CD4-positive, alpha-beta T cell treated with Interleukin-21 for 1 hour (primary cell): ENCODE data around the gene USP49.
"Not testable (repeated sequence)": the region's sequence is repeated elsewhere in the genome, so short reads cannot be mapped to it uniquely, and the experiment has no call there.

Experiments
- DNase-seq: peaks from one replicate; pipeline ENCODE4 v3.0.0-alpha.2; 2020

USP49 gene

GRCh38 chr6:41871691-41872090 lies 23.5 kb downstream of the USP49 start:
- DNase-seq: no peak

DNA sequence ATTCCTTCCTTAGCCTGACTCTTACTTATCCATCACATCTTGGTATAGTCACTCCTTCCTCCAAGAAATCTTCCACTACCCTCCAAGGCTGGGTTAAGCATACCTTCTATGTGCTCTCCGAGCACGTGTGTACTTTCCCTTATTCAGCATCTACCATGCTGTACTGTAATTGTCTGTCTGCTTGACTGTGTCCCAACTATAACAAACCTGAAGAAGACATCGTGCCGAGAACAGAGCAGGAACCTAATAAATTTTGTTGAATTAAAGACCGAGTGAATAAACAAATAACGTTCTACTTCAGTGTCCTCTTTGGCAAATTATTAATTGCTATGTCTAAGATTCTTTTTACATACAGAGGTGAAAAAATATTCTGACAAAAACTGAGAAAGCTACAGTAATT lies 35.8 kb downstream of the USP49 start:
- DNase-seq: no peak

DNA sequence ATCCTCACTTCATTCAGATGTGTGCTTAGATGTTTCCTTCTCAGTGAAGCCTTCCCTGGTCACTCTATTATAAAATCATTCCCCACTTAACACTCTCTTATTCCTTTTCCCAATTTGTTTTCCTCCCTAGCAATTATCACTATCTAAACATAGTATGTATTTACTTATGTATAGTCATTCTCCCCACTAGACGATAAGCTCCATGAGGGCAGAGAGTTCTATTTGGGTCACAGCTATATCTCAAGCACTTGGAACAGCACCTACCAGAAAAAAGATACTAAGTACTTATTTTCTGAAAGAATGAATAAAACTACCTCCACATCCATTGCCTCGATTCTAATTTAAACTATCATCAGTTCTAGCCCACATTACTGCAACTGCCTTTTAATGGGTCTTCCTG lies 36.5 kb downstream of the USP49 start:
- DNase-seq: no peak

GRCh38 chr6:41850861-41851260 lies 44.3 kb downstream of the USP49 start:
- no peak for DNase-seq

DNA sequence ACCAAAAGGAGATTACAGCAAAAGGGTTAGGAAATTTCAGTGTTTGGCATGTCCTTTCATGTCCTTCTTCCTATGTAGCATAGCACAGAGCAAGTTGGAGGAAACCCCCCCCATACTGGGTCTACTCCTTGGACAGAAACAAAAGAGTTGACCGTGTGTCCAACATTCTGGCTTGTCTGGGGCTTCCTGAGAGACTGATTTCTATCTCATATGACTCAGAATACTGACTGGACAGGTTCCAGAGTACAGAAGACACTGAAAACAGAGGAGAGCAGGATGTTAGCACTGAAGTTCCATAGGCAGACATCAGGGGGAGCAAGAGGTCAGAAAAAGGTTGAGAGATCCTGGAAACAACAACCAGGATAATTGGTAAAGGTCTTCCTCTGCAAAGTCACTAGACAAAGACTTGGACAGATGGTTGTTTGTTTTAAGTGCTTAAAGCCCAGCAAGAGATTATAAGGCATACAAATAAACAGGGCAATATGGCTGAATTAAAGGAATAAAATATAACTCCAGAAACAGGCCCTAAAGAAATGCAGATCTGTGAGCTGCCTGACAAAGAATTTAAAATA lies 48.4 kb downstream of the USP49 start:
- DNase-seq: peak; percentile 67

- DNase-seq: no peak
These were observed 52.0 kb downstream of the USP49 start for GRCh38 chr6:41843178-41843577.

DNA sequence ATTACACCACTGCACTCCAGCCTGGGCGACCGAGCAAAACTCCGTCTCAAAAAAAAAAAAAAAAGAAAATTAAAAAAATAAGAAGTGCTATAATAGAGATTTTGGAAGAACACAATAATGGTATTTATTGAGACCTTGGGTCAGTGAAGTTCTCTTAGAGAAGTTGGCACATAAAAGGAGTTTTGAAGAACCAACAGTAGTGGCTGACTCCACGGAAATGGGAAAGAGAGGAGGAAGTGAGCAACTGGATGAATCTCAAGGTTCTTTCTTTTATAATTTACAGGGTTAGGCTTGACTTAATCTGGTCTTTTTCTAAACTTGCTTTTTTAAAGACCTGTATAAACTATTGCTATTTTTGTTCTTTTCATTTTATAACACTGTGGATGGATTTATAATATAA lies 54.8 kb downstream of the USP49 start:
- no peak for DNase-seq

- DNase-seq: no peak
These were observed 58.5 kb downstream of the USP49 start for GRCh38 chr6:41836660-41837052.

DNA sequence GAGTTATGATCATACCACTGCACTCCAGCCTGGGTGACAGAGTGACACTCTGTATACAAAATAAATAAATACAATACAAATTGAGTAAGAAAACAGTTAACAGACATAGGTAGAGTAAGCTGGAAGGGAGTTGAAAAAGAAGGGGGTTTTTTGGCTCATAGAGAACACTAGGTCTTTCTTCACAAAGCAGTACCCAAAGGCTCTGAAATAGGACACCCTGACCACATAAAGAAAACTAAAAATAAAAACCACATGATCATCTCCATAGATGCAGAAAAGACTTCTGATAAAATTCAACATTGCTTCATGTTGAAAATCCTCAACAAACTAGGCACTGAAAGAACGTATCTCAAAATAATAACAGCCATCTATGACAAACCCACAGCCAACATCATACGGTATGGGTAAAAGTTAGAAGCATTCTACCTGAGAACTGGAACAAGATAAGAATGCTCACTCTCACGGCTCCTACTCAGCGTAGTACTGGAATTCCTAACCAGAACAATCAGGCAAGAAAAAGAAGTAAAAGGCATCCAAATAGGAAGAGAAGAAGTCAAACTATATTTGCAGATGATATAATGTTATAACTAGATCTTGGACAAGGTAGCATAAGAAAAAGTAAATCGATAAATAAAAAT lies 59.0 kb downstream of the USP49 start:
- no peak for DNase-seq

- no peak for DNase-seq
These were observed 62.9 kb downstream of the USP49 start for GRCh38 chr6:41832263-41832662.

DNA sequence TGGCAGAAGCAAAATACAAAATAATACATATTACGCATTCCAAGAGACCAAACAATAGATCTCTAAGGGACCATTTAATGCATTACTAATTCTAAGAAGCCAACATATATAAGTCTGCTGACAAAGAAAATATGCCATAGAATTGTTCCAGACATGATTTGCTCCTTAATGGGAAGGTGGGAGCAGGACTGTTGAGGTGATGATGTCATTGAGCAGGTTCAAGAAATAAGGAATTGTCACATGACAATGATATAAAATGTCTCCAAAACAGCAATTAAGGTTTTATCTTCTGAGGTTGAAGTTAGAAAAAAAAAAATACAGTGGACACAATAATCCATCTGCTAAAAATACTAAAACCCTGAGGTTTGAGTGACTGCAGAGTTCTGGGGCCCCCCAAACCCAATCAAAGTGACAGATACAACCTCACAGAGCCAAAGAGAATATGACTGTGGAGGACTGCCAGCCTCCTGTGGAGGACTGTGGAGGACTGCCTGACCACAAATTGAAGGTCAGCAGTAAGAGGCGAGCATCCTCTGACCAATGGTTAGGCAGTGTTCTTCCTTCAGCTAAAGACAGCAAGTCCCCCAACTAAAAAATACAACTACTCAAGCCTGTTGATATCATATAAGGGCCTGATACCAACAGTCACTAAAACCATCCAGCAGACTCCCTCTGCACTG lies 68.7 kb downstream of the USP49 start:
- no peak for DNase-seq

- no peak for DNase-seq
These were observed 70.3 kb downstream of the USP49 start for GRCh38 chr6:41824571-41825569.

GRCh38 chr6:41823178-41823577 lies 72.0 kb downstream of the USP49 start:
- DNase-seq: no peak

DNA sequence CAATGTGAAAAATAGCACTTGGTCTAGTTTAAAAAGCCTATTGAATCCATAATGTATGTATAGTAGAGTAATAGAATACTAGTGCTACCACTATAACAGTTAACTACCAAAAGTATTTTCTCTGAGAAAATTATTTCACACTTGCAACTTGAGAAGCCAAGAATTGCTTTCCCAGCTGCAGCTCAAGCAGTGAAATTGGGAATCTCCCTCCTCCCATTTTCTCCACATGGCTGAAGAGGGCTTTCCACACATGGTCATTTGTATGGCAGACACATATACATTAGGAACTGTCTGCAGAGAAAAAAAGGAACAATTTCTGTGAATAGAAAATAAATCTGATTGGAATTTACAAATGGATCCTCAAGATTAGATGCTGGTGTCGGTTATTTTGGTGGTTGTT lies 73.2 kb downstream of the USP49 start:
- no peak for DNase-seq

DNA sequence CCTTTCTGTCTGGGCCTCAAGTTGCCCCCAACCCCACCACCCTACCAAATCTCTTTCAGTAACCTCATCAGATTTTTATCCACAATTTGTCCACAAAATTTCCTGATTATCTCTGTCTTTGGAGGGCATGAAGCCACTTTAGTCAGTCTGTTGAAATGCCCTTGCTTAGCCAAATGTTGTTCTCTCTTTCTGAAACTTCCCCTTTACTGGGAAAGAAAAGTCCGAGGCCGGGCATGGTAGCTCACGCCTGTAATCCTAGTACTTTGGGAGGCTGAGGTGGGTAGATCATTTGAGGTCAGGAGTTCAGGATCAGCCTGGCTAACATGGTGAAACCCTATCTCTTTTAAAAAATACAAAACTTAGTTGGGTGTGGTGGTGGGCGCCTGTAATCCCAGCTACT lies 73.9 kb downstream of the USP49 start:
- DNase-seq: no peak

GRCh38 chr6:41818271-41819054 lies 76.7 kb downstream of the USP49 start:
- no peak for DNase-seq

DNA sequence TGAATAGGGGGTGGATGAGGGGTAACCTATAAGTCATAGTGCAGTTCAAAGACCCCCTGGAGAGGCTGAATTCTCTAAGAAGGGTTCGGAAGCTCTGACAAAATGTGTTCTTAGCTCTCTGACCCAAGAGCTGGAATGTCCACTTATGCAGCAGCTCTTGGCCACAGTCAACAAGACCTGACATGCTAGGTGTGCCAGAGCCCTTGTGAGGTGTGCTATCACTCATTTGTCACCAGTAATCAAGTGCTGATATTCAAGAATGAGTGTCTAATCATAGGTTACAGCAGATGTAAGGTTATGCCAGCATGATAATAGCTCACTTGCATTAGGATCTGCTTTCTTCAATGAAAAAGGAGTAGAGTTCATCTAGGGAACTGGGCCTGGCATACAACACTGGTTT lies 79.6 kb downstream of the USP49 start:
- no peak for DNase-seq

- DNase-seq: no peak
These were observed 80.5 kb downstream of the USP49 start for GRCh38 chr6:41814629-41815028.

GRCh38 chr6:41813956-41814355 lies 81.2 kb downstream of the USP49 start:
- DNase-seq: no peak

DNA sequence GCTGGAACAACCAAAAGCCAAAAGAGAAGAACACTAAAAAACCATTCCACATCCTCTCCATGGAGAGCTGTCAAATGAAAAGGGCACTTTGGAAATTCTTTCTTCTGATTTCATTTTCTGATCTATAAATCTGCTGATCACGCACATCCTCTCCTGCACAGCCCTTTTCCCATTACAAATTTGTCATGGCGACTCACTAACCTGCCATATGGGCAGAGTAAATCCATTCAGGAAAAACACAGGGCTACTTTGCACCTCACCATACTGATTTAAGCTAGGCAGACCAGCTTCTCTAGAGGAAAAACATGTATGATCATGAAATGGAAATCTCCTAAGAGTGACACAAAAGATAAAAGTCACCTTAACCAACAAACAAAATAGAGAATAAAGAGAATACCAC lies 81.7 kb downstream of the USP49 start:
- no peak for DNase-seq

DNA sequence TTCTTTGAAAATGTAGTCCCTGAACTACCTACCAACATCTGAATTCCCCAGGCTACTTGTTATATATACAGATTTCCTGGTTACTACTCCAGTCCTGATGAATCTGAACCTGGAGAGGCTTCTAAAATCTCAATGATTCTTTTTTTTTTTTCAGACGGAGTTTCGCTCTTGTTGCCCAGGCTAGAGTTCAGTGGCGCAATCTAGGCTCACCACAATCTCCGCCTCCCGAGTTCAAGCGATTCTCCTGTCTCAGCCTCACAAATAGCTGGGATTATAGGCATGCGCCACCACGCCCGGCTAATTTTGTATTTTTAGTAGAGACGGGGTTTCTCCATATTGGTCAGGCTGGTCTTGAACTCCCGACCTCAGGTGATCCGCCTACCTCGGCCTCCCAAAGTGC lies 83.2 kb downstream of the USP49 start:
- DNase-seq: not testable (repeated sequence)

DNA sequence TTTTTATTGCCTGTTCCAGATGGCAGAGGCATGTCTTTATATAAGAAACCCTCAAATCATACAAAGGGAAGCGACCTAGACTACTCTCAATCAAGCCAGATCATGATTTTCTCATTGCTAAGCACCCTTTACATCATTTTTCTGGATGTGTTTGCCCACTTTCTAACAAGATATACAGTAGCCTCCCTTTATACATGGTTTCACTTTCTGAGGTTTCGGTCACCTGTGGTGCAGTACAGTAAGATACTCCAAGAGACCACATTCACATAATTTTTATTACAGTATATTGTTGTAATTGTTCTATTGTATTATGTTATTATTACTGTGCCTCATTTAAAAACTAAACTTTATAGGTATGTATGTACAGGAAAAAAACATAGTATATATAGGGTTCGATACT lies 84.1 kb downstream of the USP49 start:
- no peak for DNase-seq
